ENCODE data around the gene DYTN.
A peak's percentile ranks its signal among the peaks of the same experiment; 100 is the strongest.

Gene DYTN

GRCh38 chr2:206718296-206718695, at the start of gene DYTN:
Gene DYTN (minus strand): TSS chr2:206718396. CDS start chr2:206718279, 117 bp downstream.
- Histone ChIP-seq H3K27ac (no peak within 1 kb of the TSS), H3K9me3 (no peaks in the 10 kb centered on the region), H3K4me3 (ENCODE audit: low read depth in 1 of 2, low read length in 1 of 2) (no peak within 1 kb of the TSS), H3K27me3 (no peaks in the 10 kb centered on the region), H3K36me3 (no peaks in the 10 kb centered on the region), H3K4me1 (ENCODE audit: control insufficient read depth in 1 of 2, insufficient read depth in 1 of 2, low read depth in 1 of 2, low read length in 1 of 2) (no peaks in the 10 kb centered on the region)
- TF ChIP-seq, protein P1, sequence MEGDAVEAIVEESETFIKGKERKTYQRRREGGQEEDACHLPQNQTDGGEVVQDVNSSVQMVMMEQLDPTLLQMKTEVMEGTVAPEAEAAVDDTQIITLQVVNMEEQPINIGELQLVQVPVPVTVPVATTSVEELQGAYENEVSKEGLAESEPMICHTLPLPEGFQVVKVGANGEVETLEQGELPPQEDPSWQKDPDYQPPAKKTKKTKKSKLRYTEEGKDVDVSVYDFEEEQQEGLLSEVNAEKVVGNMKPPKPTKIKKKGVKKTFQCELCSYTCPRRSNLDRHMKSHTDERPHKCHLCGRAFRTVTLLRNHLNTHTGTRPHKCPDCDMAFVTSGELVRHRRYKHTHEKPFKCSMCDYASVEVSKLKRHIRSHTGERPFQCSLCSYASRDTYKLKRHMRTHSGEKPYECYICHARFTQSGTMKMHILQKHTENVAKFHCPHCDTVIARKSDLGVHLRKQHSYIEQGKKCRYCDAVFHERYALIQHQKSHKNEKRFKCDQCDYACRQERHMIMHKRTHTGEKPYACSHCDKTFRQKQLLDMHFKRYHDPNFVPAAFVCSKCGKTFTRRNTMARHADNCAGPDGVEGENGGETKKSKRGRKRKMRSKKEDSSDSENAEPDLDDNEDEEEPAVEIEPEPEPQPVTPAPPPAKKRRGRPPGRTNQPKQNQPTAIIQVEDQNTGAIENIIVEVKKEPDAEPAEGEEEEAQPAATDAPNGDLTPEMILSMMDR (IDR thresholded peaks at IDR 0.05): no peak

- peaks cover 10% of the 10 kb centered on the region for H3K36me3 ChIP-seq
- H3K4me3 ChIP-seq (ENCODE audit: low read depth in 1 of 2, low read length in 1 of 2): peak overlapping the region; percentile 78 to 84
- no peaks in the 10 kb centered on the region for H3K9me3 ChIP-seq
- TF ChIP-seq, protein P1 (IDR thresholded peaks at IDR 0.05): no peak
- H3K27me3 ChIP-seq: peaks cover 27% of the 10 kb centered on the region
- H3K4me1 ChIP-seq (ENCODE audit: control insufficient read depth in 1 of 2, insufficient read depth in 1 of 2, low read depth in 1 of 2, low read length in 1 of 2): peaks cover 0 to 9% of the 10 kb centered on the region in 2 experiments
- H3K27ac ChIP-seq: peak overlapping the region; percentile 80
These were observed 48.1 kb upstream of the DYTN start for GRCh38 chr2:206766057-206766930.

- no peaks in the 10 kb centered on the region for H3K9me3 ChIP-seq
- H3K27ac ChIP-seq: peak within 1 kb of the TSS; percentile 80
- peak within 1 kb of the TSS; percentile 78 to 84 for H3K4me3 ChIP-seq (ENCODE audit: low read depth in 1 of 2, low read length in 1 of 2)
- TF ChIP-seq, protein P1 (IDR thresholded peaks at IDR 0.05): no peak
- peaks cover 35% of the 10 kb centered on the region for H3K27me3 ChIP-seq
- peaks cover 7% of the 10 kb centered on the region for H3K36me3 ChIP-seq
- H3K4me1 ChIP-seq (ENCODE audit: control insufficient read depth in 1 of 2, insufficient read depth in 1 of 2, low read depth in 1 of 2, low read length in 1 of 2): peaks cover 0 to 9% of the 10 kb centered on the region in 2 experiments
These were observed 47.3 kb upstream of the DYTN start, which contains the start of the genes FASTKD2 and MDH1B for GRCh38 chr2:206765242-206766056. Gene FASTKD2 (plus strand): TSS chr2:206765606. CDS start chr2:206766694, 1,088 bp downstream. Gene MDH1B (minus strand): TSS chr2:206765328. CDS start chr2:206765271, 57 bp downstream.

- Histone ChIP-seq H3K36me3 (peaks cover under 1% of the 10 kb centered on the region), H3K9me3 (no peaks in the 10 kb centered on the region), H3K4me1 (ENCODE audit: control insufficient read depth in 1 of 2, insufficient read depth in 1 of 2, low read depth in 1 of 2, low read length in 1 of 2) (peaks cover 0 to 9% of the 10 kb centered on the region in 2 experiments), H3K4me3 (ENCODE audit: low read depth in 1 of 2, low read length in 1 of 2) (peak overlapping the region; percentile 78 to 84), H3K27ac (peak overlapping the region; percentile 80), H3K27me3 (peaks cover 42% of the 10 kb centered on the region)
- TF ChIP-seq, protein P1 (IDR thresholded peaks at IDR 0.05): no peak
These were observed 46.6 kb upstream of the DYTN start for GRCh38 chr2:206764673-206765241.

- Histone ChIP-seq H3K36me3 (no peaks in the 10 kb centered on the region), H3K27ac (no peak overlapping the region), H3K4me3 (ENCODE audit: low read depth in 1 of 2, low read length in 1 of 2) (no peak overlapping the region), H3K9me3 (no peaks in the 10 kb centered on the region), H3K27me3 (peaks cover 28% of the 10 kb centered on the region), H3K4me1 (ENCODE audit: control insufficient read depth in 1 of 2, insufficient read depth in 1 of 2, low read depth in 1 of 2, low read length in 1 of 2) (no peaks in the 10 kb centered on the region)
- TF ChIP-seq, protein P1 (IDR thresholded peaks at IDR 0.05): no peak
These were observed 38.6 kb upstream of the DYTN start for GRCh38 chr2:206756816-206757215.
